Measurements from ENCODE around the gene MMP28. TPM values are rescaled to one million over a fixed set of nuclear protein-coding genes. Genes with fewer than 3 reads are reported as not detected.
A peak's percentile ranks its signal among the peaks of the same experiment; 100 is the strongest.

Gene MMP28
- total and polyA plus RNA-seq, 2 donors (not counting 1 experiment from before 2014, with no cell fraction given), result 1.1 to 4.6 TPM

DNA sequence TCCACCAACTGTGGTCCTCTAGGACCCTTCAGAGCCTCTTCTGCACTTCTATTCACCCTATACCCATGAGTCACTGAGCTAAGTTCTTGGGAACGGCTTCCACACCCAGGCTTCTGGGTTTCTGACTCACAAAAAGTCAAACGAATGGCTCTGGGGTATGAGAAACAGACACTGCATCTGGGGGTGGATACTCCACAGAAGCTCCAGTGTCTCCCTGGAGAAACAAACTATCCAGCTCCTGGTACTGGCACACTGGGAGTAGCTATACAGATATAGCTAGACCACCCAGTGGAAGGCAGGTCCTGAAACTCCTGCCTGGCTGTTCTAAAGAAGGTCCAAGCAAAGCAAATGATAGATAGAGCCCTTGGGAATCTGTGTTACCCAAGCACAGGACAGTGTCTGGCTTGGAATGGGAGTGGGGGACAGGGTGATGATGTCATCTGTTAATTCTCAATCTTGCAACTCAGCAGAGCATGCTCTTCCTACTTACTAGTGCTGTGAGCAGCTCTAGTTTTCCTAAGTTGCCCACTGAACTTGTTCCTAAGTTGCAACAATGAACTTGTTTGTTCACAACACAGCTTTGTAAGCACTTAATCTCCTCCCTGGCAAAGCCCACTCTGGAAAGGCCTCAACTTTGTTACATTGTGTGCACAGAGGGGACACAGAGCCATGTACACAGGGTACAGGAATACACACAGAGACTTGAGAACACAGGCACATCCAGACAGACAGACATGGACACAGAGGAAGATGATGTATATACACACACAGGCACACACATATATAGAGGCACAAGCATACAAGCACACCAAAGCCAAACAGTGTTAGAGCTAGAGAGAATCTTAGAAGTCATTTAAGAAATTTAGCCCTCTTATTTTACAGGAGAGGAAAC is 6.7 kb downstream of the MMP28 start:
- Histone ChIP-seq H3K4me3 (replicated peaks in 1 of 4; ENCODE audit: control extremely low read depth in 1 of 4, insufficient read depth in 1 of 4, low read depth in 3 of 4, low read length in 4 of 4) (no peak overlapping the region), H3K36me3 (ENCODE audit: control insufficient read depth, insufficient read depth, low read length) (no peaks in the 10 kb centered on the region), H3K27ac (ENCODE audit: insufficient read depth, low read length) (peak overlapping the region; percentile 47), H4K20me1 (ENCODE audit: control insufficient read depth, extremely low read depth, insufficient read depth, low read length) (no peaks in the 10 kb centered on the region), H3K4me2 (ENCODE audit: extremely low read depth, insufficient read depth, low read length) (peak overlapping the region; percentile 78), H3K27me3 (ENCODE audit: control insufficient read depth, insufficient read depth, low read length) (peaks cover 18% of the 10 kb centered on the region), H3K79me2 (ENCODE audit: control insufficient read depth, insufficient read depth, low read length) (no peaks in the 10 kb centered on the region), H3K9ac (ENCODE audit: insufficient read depth, low read length) (no peak overlapping the region), H3K4me1 (ENCODE audit: control insufficient read depth, extremely low read depth, insufficient read depth, low read length) (peaks cover 15% of the 10 kb centered on the region), H2AFZ (ENCODE audit: low read length) (no peak overlapping the region), H3K9me3 (ENCODE audit: control insufficient read depth, insufficient read depth, low read depth, low read length) (no peaks in the 10 kb centered on the region)
- no peak for TF ChIP-seq EZH2 (IDR thresholded peaks at IDR 0.05; ENCODE audit: low read length, missing control alignments)
- TF ChIP-seq, protein P1, sequence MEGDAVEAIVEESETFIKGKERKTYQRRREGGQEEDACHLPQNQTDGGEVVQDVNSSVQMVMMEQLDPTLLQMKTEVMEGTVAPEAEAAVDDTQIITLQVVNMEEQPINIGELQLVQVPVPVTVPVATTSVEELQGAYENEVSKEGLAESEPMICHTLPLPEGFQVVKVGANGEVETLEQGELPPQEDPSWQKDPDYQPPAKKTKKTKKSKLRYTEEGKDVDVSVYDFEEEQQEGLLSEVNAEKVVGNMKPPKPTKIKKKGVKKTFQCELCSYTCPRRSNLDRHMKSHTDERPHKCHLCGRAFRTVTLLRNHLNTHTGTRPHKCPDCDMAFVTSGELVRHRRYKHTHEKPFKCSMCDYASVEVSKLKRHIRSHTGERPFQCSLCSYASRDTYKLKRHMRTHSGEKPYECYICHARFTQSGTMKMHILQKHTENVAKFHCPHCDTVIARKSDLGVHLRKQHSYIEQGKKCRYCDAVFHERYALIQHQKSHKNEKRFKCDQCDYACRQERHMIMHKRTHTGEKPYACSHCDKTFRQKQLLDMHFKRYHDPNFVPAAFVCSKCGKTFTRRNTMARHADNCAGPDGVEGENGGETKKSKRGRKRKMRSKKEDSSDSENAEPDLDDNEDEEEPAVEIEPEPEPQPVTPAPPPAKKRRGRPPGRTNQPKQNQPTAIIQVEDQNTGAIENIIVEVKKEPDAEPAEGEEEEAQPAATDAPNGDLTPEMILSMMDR (conservative IDR thresholded peaks at IDR 0.05 in 1 of 2, IDR thresholded peaks at IDR 0.05 in 1 of 2; ENCODE audit: low read depth in 1 of 2, low read length in 2 of 2), result no peak
- peak; percentile 92 to 94 for DNase-seq (ENCODE audit: low read depth in 2 of 2)

DNA sequence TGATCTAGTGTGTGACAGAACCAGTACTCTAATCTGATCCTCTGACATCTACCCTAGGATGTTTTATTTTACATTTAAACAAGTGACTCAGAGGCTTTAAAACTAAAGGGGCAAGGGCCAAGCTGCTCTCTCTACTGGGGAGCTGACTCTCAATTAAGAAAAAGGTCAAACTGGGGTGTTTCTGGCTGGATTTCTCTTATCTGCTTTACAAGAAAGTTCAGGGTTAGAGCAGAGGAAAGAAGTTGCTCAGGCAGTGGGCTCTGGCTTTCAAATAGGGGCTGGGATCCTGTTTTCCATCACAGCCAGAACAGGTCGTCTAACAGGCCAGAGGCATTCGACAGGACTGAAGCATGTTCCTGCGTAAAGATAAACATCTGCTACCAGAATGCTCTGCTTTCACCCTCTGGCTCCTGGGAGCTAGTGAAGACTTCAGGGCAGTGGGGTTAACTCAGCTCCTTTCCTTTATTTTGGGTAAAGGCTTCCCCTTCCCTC is 8.5 kb downstream of the MMP28 start:
- H3K4me3 ChIP-seq (replicated peaks in 1 of 4; ENCODE audit: control extremely low read depth in 1 of 4, insufficient read depth in 1 of 4, low read depth in 3 of 4, low read length in 4 of 4), result no peak overlapping the region
- peaks cover 7% of the 10 kb centered on the region for H3K27me3 ChIP-seq (ENCODE audit: control insufficient read depth, insufficient read depth, low read length)
- no peaks in the 10 kb centered on the region for H3K79me2 ChIP-seq (ENCODE audit: control insufficient read depth, insufficient read depth, low read length)
- H3K9me3 ChIP-seq (ENCODE audit: control insufficient read depth, insufficient read depth, low read depth, low read length), result no peaks in the 10 kb centered on the region
- no peaks in the 10 kb centered on the region for H3K36me3 ChIP-seq (ENCODE audit: control insufficient read depth, insufficient read depth, low read length)
- H3K9ac ChIP-seq (ENCODE audit: insufficient read depth, low read length), result no peak overlapping the region
- TF ChIP-seq EZH2 (IDR thresholded peaks at IDR 0.05; ENCODE audit: low read length, missing control alignments), result no peak
- TF ChIP-seq, protein P1 (conservative IDR thresholded peaks at IDR 0.05 in 1 of 2, IDR thresholded peaks at IDR 0.05 in 1 of 2; ENCODE audit: low read depth in 1 of 2, low read length in 2 of 2), result no peak
- H3K27ac ChIP-seq (ENCODE audit: insufficient read depth, low read length), result peak overlapping the region; percentile 5
- peak overlapping the region; percentile 11 for H3K4me2 ChIP-seq (ENCODE audit: extremely low read depth, insufficient read depth, low read length)
- H4K20me1 ChIP-seq (ENCODE audit: control insufficient read depth, extremely low read depth, insufficient read depth, low read length), result no peaks in the 10 kb centered on the region
- peak in 1 of 2 donors; percentile 74 for DNase-seq (ENCODE audit: low read depth in 2 of 2)
- peaks cover 15% of the 10 kb centered on the region for H3K4me1 ChIP-seq (ENCODE audit: control insufficient read depth, extremely low read depth, insufficient read depth, low read length)
- H2AFZ ChIP-seq (ENCODE audit: low read length), result no peak overlapping the region

DNA sequence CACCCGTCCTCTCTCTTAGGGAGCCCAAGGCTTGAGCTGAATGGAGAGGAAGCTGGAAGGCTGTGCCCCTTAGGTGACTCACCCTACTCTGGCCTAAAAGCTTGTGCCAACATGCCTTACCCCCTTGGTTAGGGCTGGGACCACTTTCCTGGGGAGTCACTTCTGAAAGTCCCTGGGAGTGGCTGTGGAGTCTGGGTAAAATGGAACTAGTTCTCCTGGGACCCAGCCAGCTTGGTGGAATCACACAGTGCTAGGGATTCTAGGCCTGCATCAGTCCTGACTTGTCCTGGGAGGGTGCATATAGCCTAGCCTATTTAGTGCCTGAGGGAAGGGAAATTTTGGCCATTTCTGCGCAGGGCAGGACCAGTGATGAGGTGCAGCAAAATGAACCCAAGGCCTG is 10.5 kb downstream of the MMP28 start:
- Histone ChIP-seq H3K27me3 (ENCODE audit: control insufficient read depth, insufficient read depth, low read length) (peaks cover 7% of the 10 kb centered on the region), H3K9ac (ENCODE audit: insufficient read depth, low read length) (no peak overlapping the region), H3K4me1 (ENCODE audit: control insufficient read depth, extremely low read depth, insufficient read depth, low read length) (peaks cover 15% of the 10 kb centered on the region), H3K79me2 (ENCODE audit: control insufficient read depth, insufficient read depth, low read length) (no peaks in the 10 kb centered on the region), H3K36me3 (ENCODE audit: control insufficient read depth, insufficient read depth, low read length) (no peaks in the 10 kb centered on the region), H3K27ac (ENCODE audit: insufficient read depth, low read length) (no peak overlapping the region), H3K4me2 (ENCODE audit: extremely low read depth, insufficient read depth, low read length) (no peak overlapping the region), H3K9me3 (ENCODE audit: control insufficient read depth, insufficient read depth, low read depth, low read length) (no peaks in the 10 kb centered on the region), H2AFZ (ENCODE audit: low read length) (no peak overlapping the region), H3K4me3 (replicated peaks in 1 of 4; ENCODE audit: control extremely low read depth in 1 of 4, insufficient read depth in 1 of 4, low read depth in 3 of 4, low read length in 4 of 4) (no peak overlapping the region), H4K20me1 (ENCODE audit: control insufficient read depth, extremely low read depth, insufficient read depth, low read length) (no peaks in the 10 kb centered on the region)
- TF ChIP-seq, protein P1 (conservative IDR thresholded peaks at IDR 0.05 in 1 of 2, IDR thresholded peaks at IDR 0.05 in 1 of 2; ENCODE audit: low read depth in 1 of 2, low read length in 2 of 2), result no peak
- no peak for TF ChIP-seq EZH2 (IDR thresholded peaks at IDR 0.05; ENCODE audit: low read length, missing control alignments)
- DNase-seq (ENCODE audit: low read depth in 2 of 2), result no peak
